ENCODE results near the gene JAG1. TPM values are rescaled to one million over a fixed set of nuclear protein-coding genes. Genes with fewer than 3 reads are reported as not detected.
"Not testable (repeated sequence)": the region's sequence is repeated elsewhere in the genome, so short reads cannot be mapped to it uniquely, and the experiment has no call there.

Gene JAG1
- total and polyA plus RNA-seq, 2 donors = 36.9 to 131 TPM

GRCh38 chr20:10590446-10590845, 83.4 kb downstream of the JAG1 start:
- H3K27ac ChIP-seq (ENCODE audit: low read depth); H3K36me3 ChIP-seq (ENCODE audit: insufficient read depth); H3K4me1 ChIP-seq (ENCODE audit: insufficient read depth); DNase-seq (ENCODE audit: extremely low spot score); H3K4me3 ChIP-seq (ENCODE audit: low read depth, low read length): not testable (repeated sequence)
- WGBS = 96% methylated on average over 10 of the region's 10 CpGs

Small RNA genes within 50 kb of the gene (small RNA-seq; reads per million reads assigned to genes)
- gene MIR6870 = not detected

Other genes starting within 250 kb of the JAG1 start
- gene MKKS, start 239.8 kb downstream of the JAG1 start, total RNA-seq = 18.1 TPM
- gene MKKS, start 239.8 kb downstream of the JAG1 start, polyA plus RNA-seq = 19.8 TPM
- 7.1 TPM for gene SLX4IP, start 238.7 kb downstream of the JAG1 start, total RNA-seq
- gene SLX4IP, start 238.7 kb downstream of the JAG1 start, polyA plus RNA-seq = 1.4 TPM

All from urinary bladder (tissue), 4 donors.